Common myeloid progenitor, CD34-positive (primary cell): ENCODE measurements around the gene ACE.

Source experiments
- CTCF ChIA-PET: fragments of 350-600 bp; sonication (Branson Sonifier 250); formaldehyde crosslinking; loops from one replicate; lab custom pipeline; 2021; ENCODE audit warnings: antibody characterized with exemption; lab: Charles Lee
- POLR2A ChIA-PET: fragments of 350-600 bp; sonication (Branson Sonifier 250); formaldehyde crosslinking; loops from one replicate; lab custom pipeline; 2021; ENCODE audit warnings: antibody characterized with exemption; lab: Charles Lee
- DNase-seq, 3 donors: peaks; one replicate each; pipeline versions ENCODE4 v3.0.0 to v3.0.0-alpha.2; 2013
- H3K27ac ChIP-seq, 2 experiments: 1 replicate in 1 of 2; 2 replicates in 1 of 2; pipeline ENCODE4 v1.7.0; 2013; ENCODE audit warnings: inconsistent platforms in 2 of 2, low read length in 2 of 2, mild to moderate bottlenecking in 2 of 2, low read depth in 1 of 2, moderate library complexity in 1 of 2; ENCODE audit not compliant: severe bottlenecking in 2 of 2, insufficient read depth in 1 of 2, poor library complexity in 1 of 2
- H3K27me3 ChIP-seq, 5 experiments: replicated peaks in 2 of 5; 1 replicate in 3 of 5; 2 replicates in 2 of 5; pipeline versions ENCODE4 v1.6.1 to v1.7.0; 2013; ENCODE audit warnings: low read length in 4 of 5, mild to moderate bottlenecking in 2 of 5, moderate library complexity in 2 of 5, inconsistent platforms in 1 of 5; ENCODE audit not compliant: insufficient read depth in 5 of 5, control insufficient read depth in 4 of 5
- H3K36me3 ChIP-seq, 4 experiments: 1 replicate in 2 of 4; 2 replicates in 2 of 4; pipeline versions ENCODE4 v1.6.1 to v1.7.0; 2013; ENCODE audit warnings: low read length in 3 of 4, control low read depth in 1 of 4, mild to moderate bottlenecking in 1 of 4; ENCODE audit not compliant: control insufficient read depth in 4 of 4, insufficient read depth in 4 of 4
- H3K4me1 ChIP-seq, 4 experiments: 1 replicate in 3 of 4; 2 replicates in 1 of 4; pipeline versions ENCODE4 v1.6.1 to v1.7.1; 2013; ENCODE audit warnings: low read length in 3 of 4, mild to moderate bottlenecking in 3 of 4, control low read depth in 1 of 4, inconsistent platforms in 1 of 4, moderate library complexity in 1 of 4; ENCODE audit not compliant: control insufficient read depth in 4 of 4, insufficient read depth in 4 of 4; ENCODE audit errors: control extremely low read depth in 1 of 4
- H3K4me3 ChIP-seq, 7 experiments: 1 replicate in 4 of 7; 2 replicates in 3 of 7; pipeline versions ENCODE4 v1.5.1 to v1.7.0; 2013; ENCODE audit warnings: mild to moderate bottlenecking in 7 of 7, low read length in 6 of 7, moderate library complexity in 6 of 7, inconsistent platforms in 2 of 7, low read depth in 2 of 7, control low read depth in 1 of 7; ENCODE audit not compliant: insufficient read depth in 4 of 7, control insufficient read depth in 1 of 7; ENCODE audit errors: extremely low read depth in 1 of 7
- H3K9me3 ChIP-seq, 5 experiments: 1 replicate in 4 of 5; 2 replicates in 1 of 5; pipeline versions ENCODE4 v1.6.1 to v1.7.1; 2013; ENCODE audit warnings: low read length in 4 of 5, mild to moderate bottlenecking in 2 of 5, inconsistent platforms in 1 of 5, low read depth in 1 of 5, moderate library complexity in 1 of 5; ENCODE audit not compliant: control insufficient read depth in 4 of 5, insufficient read depth in 2 of 5; ENCODE audit errors: control extremely low read depth in 1 of 5
- WGBS: methylation state at CpG from one replicate; pipeline ENCODE4 v1.1.5; 2013; ENCODE audit not compliant: insufficient coverage; 5-methylcytosine and 5-hydroxymethylcytosine counted together

ACE gene

GRCh38 chr17:63433746-63434591, 42.9 kb upstream of the ACE start:
- H3K4me3 ChIP-seq, result peak overlapping the region in 5 of 7 experiments; percentile 4 to 55 (median 43)
- peak overlapping the region; percentile 40 to 78 for H3K27ac ChIP-seq
- CTCF ChIA-PET, result interaction anchor here (0.6 to 27.9 kb wide), 15 partner anchors 6 to 870 kb away, joined by 3 to 562 read pairs (median 3); partner anchors contain the start of genes ACE and CYB561
- H3K9me3 ChIP-seq, result no peaks in the 10 kb centered on the region
- 59% methylated on average over 30 of the region's 32 CpGs for WGBS
- POLR2A ChIA-PET, result interaction anchor here (0.8 to 4.9 kb wide), 7 partner anchors 9 to 44 kb away, joined by 3 to 54 read pairs (median 7); partner anchors contain the start of genes ACE and CYB561
- peak in 2 of 3 donors; percentile 73 to 82 for DNase-seq
- H3K27me3 ChIP-seq, result no peaks in the 10 kb centered on the region
- peaks cover 4 to 77% (median 76%) of the 10 kb centered on the region in 4 experiments for H3K4me1 ChIP-seq
- H3K36me3 ChIP-seq, result peaks cover 0 to 10% (median under 1%) of the 10 kb centered on the region in 4 experiments

GRCh38 chr17:63434951-63435571, 41.8 kb upstream of the ACE start:
- CTCF ChIA-PET, result interaction anchor here (0.6 to 27.9 kb wide), 13 partner anchors 5 to 872 kb away, joined by 3 to 562 read pairs (median 5); partner anchors contain the start of genes ACE and CYB561
- POLR2A ChIA-PET, result interaction anchor here (0.8 to 4.9 kb wide), 5 partner anchors 9 to 43 kb away, joined by 4 to 54 read pairs (median 8); partner anchors contain the start of genes ACE and CYB561
- Histone ChIP-seq H3K27me3 (no peaks in the 10 kb centered on the region), H3K4me1 (peaks cover 10 to 88% (median 86%) of the 10 kb centered on the region in 4 experiments), H3K36me3 (peaks cover 0 to 10% (median under 1%) of the 10 kb centered on the region in 4 experiments), H3K4me3 (peak overlapping the region in 5 of 7 experiments; percentile 4 to 54 (median 43)), H3K27ac (no peak overlapping the region), H3K9me3 (no peaks in the 10 kb centered on the region)
- peak; percentile 73 to 89 (median 86) for DNase-seq
- 11% methylated on average over 20 of the region's 25 CpGs for WGBS

- H3K4me1 ChIP-seq, result peaks cover 10 to 96% (median 92%) of the 10 kb centered on the region in 4 experiments
- DNase-seq, result peak in 2 of 3 donors; percentile 27 to 41
- peak overlapping the region in 1 of 7 experiments; percentile 28 for H3K4me3 ChIP-seq
- ChIA-PET CTCF (interaction anchor here (1.1 to 27.9 kb wide), 8 partner anchors 4 to 188 kb away, joined by 4 to 562 read pairs (median 14); partner anchors contain the start of genes ACE and CYB561), POLR2A (interaction anchor here (1.4 to 4.9 kb wide), 4 partner anchors 10 to 42 kb away, joined by 4 to 54 read pairs (median 16); partner anchors contain the start of genes ACE and CYB561)
- no peak overlapping the region for H3K27ac ChIP-seq
- no peaks in the 10 kb centered on the region for H3K9me3 ChIP-seq
- peaks cover 0 to 11% (median under 1%) of the 10 kb centered on the region in 4 experiments for H3K36me3 ChIP-seq
- no peaks in the 10 kb centered on the region for H3K27me3 ChIP-seq
- 85% methylated on average over 21 of the region's 29 CpGs for WGBS
Measured at GRCh38 chr17:63435681-63436522, 41.0 kb upstream of the ACE start.

GRCh38 chr17:63436523-63437110, 40.2 kb upstream of the ACE start:
- peaks cover 10 to 95% (median 88%) of the 10 kb centered on the region in 4 experiments for H3K4me1 ChIP-seq

GRCh38 chr17:63437287-63438091, 39.4 kb upstream of the ACE start:
- POLR2A ChIA-PET, result no interaction called here
- Histone ChIP-seq H3K4me1 (peaks cover 6 to 95% (median 83%) of the 10 kb centered on the region in 4 experiments), H3K27ac (no peak overlapping the region), H3K36me3 (peaks cover 0 to 12% (median under 1%) of the 10 kb centered on the region in 4 experiments), H3K9me3 (no peaks in the 10 kb centered on the region), H3K27me3 (no peaks in the 10 kb centered on the region), H3K4me3 (no peak overlapping the region)
- CTCF ChIA-PET, result interaction anchor here (21.1 to 27.9 kb wide), 3 partner anchors 2 to 41 kb away, joined by 359 to 562 read pairs (median 359); partner anchors contain the start of genes ACE and CYB561
- DNase-seq, result no peak
- 92% methylated on average over 27 of the region's 55 CpGs for WGBS

More at GRCh38 chr17:63436523-63437110, 40.2 kb upstream of the ACE start:
- ChIA-PET CTCF (interaction anchor here (2.2 to 27.9 kb wide), 6 partner anchors 3 to 42 kb away, joined by 6 to 562 read pairs (median 189); partner anchors contain the start of genes ACE and CYB561), POLR2A (interaction anchor here (3.8 kb wide), 1 partner anchor 41 kb away, joined by 23 read pairs; the partner anchor contains the start of gene ACE)
- no peaks in the 10 kb centered on the region for H3K9me3 ChIP-seq
- no peak overlapping the region for H3K4me3 ChIP-seq
- no peak overlapping the region for H3K27ac ChIP-seq
- no peaks in the 10 kb centered on the region for H3K27me3 ChIP-seq
- H3K36me3 ChIP-seq, result peaks cover 0 to 15% (median under 1%) of the 10 kb centered on the region in 4 experiments
- DNase-seq, result no peak
- 94% methylated on average over 7 of the region's 17 CpGs for WGBS
